HG02852 (cell line): Measurements from ENCODE around the gene TSHZ1.
"Not testable (repeated sequence)": the region's sequence is repeated elsewhere in the genome, so short reads cannot be mapped to it uniquely, and the experiment has no call there.

Experiments
- ATAC-seq: cut with Tn5 transposase; IDR thresholded peaks from one replicate; pipeline ENCODE4 v1.9.1; 2021; ENCODE audit warnings: mild to moderate bottlenecking, moderate library complexity; ENCODE audit not compliant: unreplicated experiment

The TSHZ1 gene

GRCh38 chr18:75179819-75180600 is 30.6 kb upstream of the TSHZ1 start:
- no peak for ATAC-seq

GRCh38 chr18:75183524-75183923 is 27.1 kb upstream of the TSHZ1 start:
- ATAC-seq, result no peak

GRCh38 chr18:75183973-75184493 is 26.6 kb upstream of the TSHZ1 start:
- ATAC-seq, result no peak

GRCh38 chr18:75185460-75185859 is 25.1 kb upstream of the TSHZ1 start:
- ATAC-seq, result no peak

GRCh38 chr18:75187702-75188101 is 22.9 kb upstream of the TSHZ1 start:
- ATAC-seq, result not testable (repeated sequence)

- no peak for ATAC-seq
Measured at GRCh38 chr18:75189696-75190095, 20.9 kb upstream of the TSHZ1 start.

GRCh38 chr18:75192899-75193298 is 17.7 kb upstream of the TSHZ1 start:
- no peak for ATAC-seq

GRCh38 chr18:75198036-75198435 is 12.6 kb upstream of the TSHZ1 start:
- no peak for ATAC-seq

GRCh38 chr18:75199327-75199726 is 11.3 kb upstream of the TSHZ1 start:
- ATAC-seq, result no peak

GRCh38 chr18:75200071-75200470 is 10.5 kb upstream of the TSHZ1 start:
- no peak for ATAC-seq

GRCh38 chr18:75200605-75201280 is 9.9 kb upstream of the TSHZ1 start:
- no peak for ATAC-seq

GRCh38 chr18:75201282-75202270 is 9.0 kb upstream of the TSHZ1 start:
- no peak for ATAC-seq

- no peak for ATAC-seq
Measured at GRCh38 chr18:75202696-75203365, 7.8 kb upstream of the TSHZ1 start.

- ATAC-seq, result no peak
Measured at GRCh38 chr18:75203416-75204268, 7.0 kb upstream of the TSHZ1 start.

GRCh38 chr18:75204269-75204731 is 6.3 kb upstream of the TSHZ1 start:
- ATAC-seq, result no peak

GRCh38 chr18:75204732-75205513 is 5.7 kb upstream of the TSHZ1 start:
- no peak for ATAC-seq

- ATAC-seq, result no peak
Measured at GRCh38 chr18:75205514-75206132, 5.0 kb upstream of the TSHZ1 start.
